Hepatocyte (in vitro differentiated cells): ENCODE results near the gene SLC44A4. TPM values are rescaled to one million over a fixed set of nuclear protein-coding genes. Genes with fewer than 3 reads are reported as not detected.

Source experiments
- DNase-seq: peaks from one replicate; pipeline ENCODE4 v3.0.0-alpha.2; 2016; ENCODE audit warnings: low spot score
- H2AFZ ChIP-seq: fragments of 200-600 bp; sonication (generic); 2 replicates; pipeline ENCODE4 v1.6.0; 2016; ENCODE audit warnings: antibody characterized with exemption, mild to moderate bottlenecking
- H3K27ac ChIP-seq: fragments of 200-600 bp; sonication (generic); 2 replicates; pipeline ENCODE4 v1.5.1; 2016; ENCODE audit warnings: mild to moderate bottlenecking
- H3K27me3 ChIP-seq: fragments of 200-600 bp; sonication (generic); 2 replicates; pipeline ENCODE4 v1.6.1; 2016
- H3K36me3 ChIP-seq: fragments of 200-600 bp; sonication (generic); replicated peaks from 2 replicates; pipeline ENCODE4 v1.5.1; 2016; ENCODE audit warnings: low read depth; ENCODE audit not compliant: insufficient read depth
- H3K4me1 ChIP-seq: fragments of 200-600 bp; sonication (generic); 2 replicates; pipeline ENCODE4 v1.5.1; 2016; ENCODE audit warnings: mild to moderate bottlenecking, moderate library complexity; ENCODE audit not compliant: insufficient read depth
- H3K4me2 ChIP-seq: fragments of 200-600 bp; sonication (generic); 2 replicates; pipeline ENCODE4 v1.6.0; 2016
- H3K4me3 ChIP-seq: fragments of 200-600 bp; sonication (generic); 2 replicates; pipeline ENCODE4 v1.5.1; 2016; ENCODE audit warnings: mild to moderate bottlenecking
- H3K79me2 ChIP-seq: fragments of 200-600 bp; sonication (generic); 2 replicates; pipeline ENCODE4 v1.6.0; 2017; ENCODE audit warnings: mild to moderate bottlenecking
- H3K9me2 ChIP-seq: fragments of 200-600 bp; sonication (generic); replicated peaks from 2 replicates; pipeline ENCODE4 v1.6.0; 2017; ENCODE audit warnings: mild to moderate bottlenecking; ENCODE audit not compliant: insufficient read depth
- H3K9me3 ChIP-seq: fragments of 200-600 bp; sonication (generic); 2 replicates; pipeline ENCODE4 v1.5.1; 2016; ENCODE audit warnings: low read depth, mild to moderate bottlenecking
- H4K20me1 ChIP-seq: fragments of 200-600 bp; sonication (generic); 2 replicates; pipeline ENCODE4 v1.6.0; 2016; ENCODE audit warnings: mild to moderate bottlenecking; ENCODE audit not compliant: insufficient read depth, poor library complexity, severe bottlenecking
- CTCF ChIP-seq: fragments of 200-600 bp; sonication (generic); IDR thresholded peaks from 2 replicates; pipeline ENCODE4 v1.5.1; 2016; ENCODE audit warnings: antibody characterized with exemption, mild to moderate bottlenecking; ENCODE audit not compliant: poor library complexity
- EZH2 ChIP-seq: fragments of 200-600 bp; sonication (generic); IDR thresholded peaks from 2 replicates; pipeline ENCODE4 v1.6.1; 2016; ENCODE audit warnings: antibody characterized with exemption, mild to moderate bottlenecking, borderline replicate concordance
- EZH2phosphoT487 ChIP-seq: fragments of 200-600 bp; sonication (generic); IDR thresholded peaks from one replicate; pipeline ENCODE4 v1.6.1; 2018; ENCODE audit warnings: antibody characterized with exemption, mild to moderate bottlenecking, low read depth, moderate library complexity; ENCODE audit not compliant: unreplicated experiment, severe bottlenecking
- WGBS: methylation state at CpG from one replicate; pipeline ENCODE4 v1.1.6; 2016; ENCODE audit warnings: low lambda C conversion rate; ENCODE audit errors: missing lambda C conversion rate; 5-methylcytosine and 5-hydroxymethylcytosine counted together
- polyA plus RNA-seq: library from polyadenylated mRNA; unstranded; fragments of >200 nt; fragmentation: Nextera tagmentation; extraction: Ambion mirVana; gene quantifications from 2 replicates; pipeline ENCODE4 v1.2.1, GENCODE V29; 2016
- total RNA-seq: library from RNA; depleted of rRNA; stranded (reverse); fragments of >200 nt; gene quantifications from 2 replicates; pipeline ENCODE4 v1.2.3, GENCODE V29; 2014

The SLC44A4 gene
- total and polyA plus RNA-seq, 2 experiments from 2014 or later, result 76.2 to 90.8 TPM

- H3K27me3 ChIP-seq, result no peaks in the 10 kb centered on the region
- no peak overlapping the region for H3K4me3 ChIP-seq
- TF ChIP-seq EZH2, result no peak
- no peak for TF ChIP-seq CTCF
- no peak for TF ChIP-seq EZH2phosphoT487
- H3K79me2 ChIP-seq, result peaks cover 12% of the 10 kb centered on the region
- 52% methylated on average over 3 of the region's 3 CpGs for WGBS
- H3K27ac ChIP-seq, result peak overlapping the region; percentile 84
- no peaks in the 10 kb centered on the region for H3K9me2 ChIP-seq
- no peaks in the 10 kb centered on the region for H4K20me1 ChIP-seq
- H3K36me3 ChIP-seq, result no peaks in the 10 kb centered on the region
- H3K4me1 ChIP-seq, result peaks cover 20% of the 10 kb centered on the region
- no peak overlapping the region for H2AFZ ChIP-seq
- no peaks in the 10 kb centered on the region for H3K9me3 ChIP-seq
- H3K4me2 ChIP-seq, result peak overlapping the region; percentile 21
- no peak for DNase-seq
These were observed 25.2 kb upstream of the SLC44A4 start for GRCh38 chr6:31903957-31904356.

DNA sequence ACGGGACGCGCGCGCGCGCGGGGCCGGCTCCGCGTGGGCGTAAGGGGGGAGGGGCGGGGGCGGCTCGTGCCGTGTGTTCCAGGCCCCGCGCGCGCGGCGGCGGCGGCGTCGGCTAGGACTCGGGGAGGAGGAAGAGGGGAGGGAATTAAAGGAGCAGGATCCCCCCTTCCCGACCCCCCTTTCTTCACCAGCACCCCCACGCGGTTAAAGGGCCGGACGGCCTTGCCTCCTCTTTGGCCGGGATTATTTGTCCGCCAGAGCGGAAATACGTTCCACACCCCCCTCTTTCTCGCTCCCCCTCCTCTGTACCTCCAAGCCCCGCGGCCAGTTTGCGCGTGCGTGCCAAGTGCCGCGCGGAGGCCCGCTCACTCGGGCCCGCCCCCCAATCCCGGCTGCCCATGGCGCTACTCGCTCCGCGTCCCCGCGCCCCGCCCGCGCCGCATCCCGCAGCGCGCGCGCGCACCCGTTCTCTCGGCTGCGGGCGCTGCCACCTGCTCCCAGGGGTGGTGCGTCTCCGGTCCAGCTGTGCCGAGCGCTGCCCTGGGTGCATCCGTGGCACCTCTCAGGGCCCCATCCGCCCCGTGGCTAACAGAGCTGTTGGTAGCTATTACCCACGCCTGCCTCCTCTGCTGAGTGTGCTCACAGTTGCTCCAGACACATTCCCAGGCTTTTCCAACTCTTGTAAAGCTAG lies 23.3 kb upstream of the SLC44A4 start, which contains the start of gene ZBTB12:
Gene ZBTB12, minus strand, starts transcription at position 134 of the 691 bp plus-strand sequence. CDS start 781 bp downstream, outside the sequence.
- no peaks in the 10 kb centered on the region for H3K36me3 ChIP-seq
- WGBS, result under 1% methylated on average over 15 of the region's 77 CpGs
- H2AFZ ChIP-seq, result peak within 1 kb of the TSS; percentile 59
- no peaks in the 10 kb centered on the region for H3K9me2 ChIP-seq
- no peaks in the 10 kb centered on the region for H4K20me1 ChIP-seq
- peak within 1 kb of the TSS; percentile 61 for H3K4me3 ChIP-seq
- peaks cover 25% of the 10 kb centered on the region for H3K79me2 ChIP-seq
- DNase-seq, result peak; percentile 98
- peaks cover 24% of the 10 kb centered on the region for H3K4me1 ChIP-seq
- H3K4me2 ChIP-seq, result peak within 1 kb of the TSS; percentile 77
- H3K9me3 ChIP-seq, result no peaks in the 10 kb centered on the region
- TF ChIP-seq EZH2 (no peak), CTCF (no peak), EZH2phosphoT487 (no peak)
- H3K27me3 ChIP-seq, result no peaks in the 10 kb centered on the region
- H3K27ac ChIP-seq, result peak within 1 kb of the TSS; percentile 84

DNA sequence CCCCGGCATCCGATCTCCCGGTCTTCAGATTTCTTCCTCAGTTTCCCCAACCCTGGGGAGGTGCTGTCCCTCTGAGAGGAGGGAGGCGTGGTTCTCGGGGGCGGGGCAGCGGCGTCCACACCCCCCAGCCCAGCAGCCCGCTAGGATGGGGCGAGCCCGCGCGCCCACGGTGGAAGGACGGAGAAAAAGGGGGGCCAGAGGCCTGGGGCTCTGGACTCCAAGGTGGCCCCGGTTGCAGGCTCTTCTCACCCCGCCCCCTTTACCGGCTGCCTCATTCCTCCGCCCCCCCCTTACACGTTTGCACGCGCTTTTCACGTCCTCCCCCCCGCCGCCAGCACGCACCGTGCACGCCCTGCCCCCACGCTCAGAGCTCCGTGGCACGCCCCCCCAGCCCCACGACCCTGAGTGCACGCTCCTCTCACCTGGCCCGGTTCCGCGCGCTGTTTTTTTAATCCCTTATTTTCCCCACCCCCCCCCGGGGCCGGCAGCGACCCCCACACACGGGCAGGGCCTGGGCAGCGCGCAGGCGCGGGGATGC lies 22.7 kb upstream of the SLC44A4 start:
- peaks cover 24% of the 10 kb centered on the region for H3K4me1 ChIP-seq
- DNase-seq, result peak; percentile 76

More for the DNA sequence above, 22.7 kb upstream of the SLC44A4 start:
- peak overlapping the region; percentile 77 for H3K4me2 ChIP-seq
- no peaks in the 10 kb centered on the region for H3K27me3 ChIP-seq
- H3K36me3 ChIP-seq, result no peaks in the 10 kb centered on the region
- no peak for TF ChIP-seq EZH2phosphoT487
- no peak for TF ChIP-seq CTCF
- no peak for TF ChIP-seq EZH2
- H3K27ac ChIP-seq, result peak overlapping the region; percentile 84
- WGBS, result 50% methylated on average over 2 of the region's 45 CpGs
- H2AFZ ChIP-seq, result peak overlapping the region; percentile 59
- H3K79me2 ChIP-seq, result peaks cover 30% of the 10 kb centered on the region
- H3K4me3 ChIP-seq, result peak overlapping the region; percentile 61
- H3K9me3 ChIP-seq, result no peaks in the 10 kb centered on the region
- H3K9me2 ChIP-seq, result no peaks in the 10 kb centered on the region
- no peaks in the 10 kb centered on the region for H4K20me1 ChIP-seq
